PC-3 (cell line): ENCODE results near the gene RFX1.

Experiments
- CTCF ChIP-seq: fragments of 300-600 bp; sonication (generic); conservative IDR thresholded peaks from 2 replicates; pipeline ENCODE4 v1.5.1; 2017; ENCODE audit warnings: antibody characterized with exemption, low read depth, mild to moderate bottlenecking, low read length
- EZH2 ChIP-seq: fragments of 300-600 bp; sonication (generic); IDR thresholded peaks from one replicate; pipeline ENCODE4 v1.6.1; 2017; ENCODE audit warnings: antibody characterized with exemption, mild to moderate bottlenecking, low read length; ENCODE audit not compliant: unreplicated experiment
- EZH2phosphoT487 ChIP-seq: fragments of 300-600 bp; sonication (generic); IDR thresholded peaks from 2 replicates; pipeline ENCODE4 v1.6.1; 2018; ENCODE audit warnings: mild to moderate bottlenecking, antibody characterized with exemption, low read length, borderline replicate concordance

GRCh38 chr19:13966684-13967128 lies 39.4 kb downstream of the RFX1 start:
- no peak for TF ChIP-seq EZH2
- TF ChIP-seq CTCF = no peak
- TF ChIP-seq EZH2phosphoT487 = no peak
